Measurements from ENCODE around the gene KCNAB2. TPM values are rescaled to one million over a fixed set of nuclear protein-coding genes. Genes with fewer than 3 reads are reported as not detected.

KCNAB2 gene
- polyA plus RNA-seq, 1 of the 3 experiments (the other 2 are of a cell fraction), result 7.6 TPM

DNA sequence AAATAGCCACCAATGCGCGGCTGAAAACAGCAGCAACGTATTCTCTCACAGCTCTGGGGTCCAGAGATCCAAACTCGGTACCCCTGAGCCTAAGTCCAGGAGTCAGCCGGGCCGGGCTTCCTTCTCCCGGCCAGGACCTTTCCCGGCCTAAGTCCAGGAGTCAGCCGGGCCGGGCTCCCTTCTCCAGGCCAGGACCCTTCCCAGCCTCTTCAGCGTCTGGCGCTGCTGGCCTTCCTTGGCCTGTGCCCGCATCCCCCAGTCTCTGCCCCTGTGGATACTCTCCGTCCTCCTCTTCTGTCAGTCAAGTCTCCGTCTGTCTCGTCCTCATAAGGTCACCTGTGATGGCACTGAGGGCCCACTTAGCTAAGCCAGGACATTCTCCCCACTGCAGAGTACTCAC lies 32.2 kb downstream of the KCNAB2 start:
- Histone ChIP-seq H3K9ac (no peak overlapping the region), H3K36me3 (replicated peaks in 1 of 2; ENCODE audit: control insufficient read depth in 1 of 2, insufficient read depth in 2 of 2, low read length in 1 of 2) (no peaks in the 10 kb centered on the region), H3K4me2 (no peak overlapping the region), H3K4me3 (ENCODE audit: low read depth in 2 of 2, low read length in 1 of 2) (no peak overlapping the region), H3K79me2 (ENCODE audit: insufficient read depth) (no peaks in the 10 kb centered on the region), H3K9me3 (no peaks in the 10 kb centered on the region), H2AFZ (ENCODE audit: low read depth) (no peak overlapping the region), H4K20me1 (ENCODE audit: insufficient read depth) (no peaks in the 10 kb centered on the region), H3K27me3 (ENCODE audit: insufficient read depth) (no peaks in the 10 kb centered on the region), H3F3A (replicated peaks; ENCODE audit: insufficient read depth) (no peaks in the 10 kb centered on the region), H3K4me1 (ENCODE audit: control insufficient read depth in 1 of 2, insufficient read depth in 2 of 2, low read depth in 1 of 2, low read length in 1 of 2) (peaks cover 0 to 24% of the 10 kb centered on the region in 2 experiments; a peak in 1 of 4 replicates), H3K9me2 (no peaks in the 10 kb centered on the region), H3K27ac (ENCODE audit: low read depth in 2 of 2, low read length in 1 of 2) (no peak overlapping the region)
- POLR2A ChIA-PET, result interaction anchor here (0.6 kb wide), 1 partner anchor 430 kb away, joined by 3 read pairs; no protein-coding TSS in a partner anchor
- WGBS (ENCODE audit: low lambda C conversion rate), result 70% methylated on average over 14 of the region's 16 CpGs
- CTCF ChIA-PET, result interaction anchor here (1.7 to 2.2 kb wide), 2 partner anchors 25 to 94 kb away, joined by 4 to 7 read pairs; no protein-coding TSS in a partner anchor
- no peak for DNase-seq
- TF ChIP-seq FOXJ3 (CRISPR knock-in tag; IDR thresholded peaks at IDR 0.05), result no peak
- no peak for TF ChIP-seq TAF1 (IDR thresholded peaks at IDR 0.05; ENCODE audit: borderline replicate concordance, low read depth, low read length)
- no peak for TF ChIP-seq JUND (IDR thresholded peaks at IDR 0.05)

GRCh38 chr1:6080469-6080868 lies 34.8 kb downstream of the KCNAB2 start:
- no peak overlapping the region for H3K4me3 ChIP-seq (ENCODE audit: low read depth in 2 of 2, low read length in 1 of 2)
- no peaks in the 10 kb centered on the region for H3K27me3 ChIP-seq (ENCODE audit: insufficient read depth)
- no peak for TF ChIP-seq RFX5 (IDR thresholded peaks at IDR 0.05; ENCODE audit: low read length)
- TF ChIP-seq SMC3 (IDR thresholded peaks at IDR 0.05; ENCODE audit: low read depth, low read length), result peak; percentile 26; the same call in 1 of the 2 replicates
- no peak for TF ChIP-seq FOSL2 (IDR thresholded peaks at IDR 0.05; ENCODE audit: borderline replicate concordance, low read depth)
- peak; percentile 30; the same call in 1 of the 2 replicates for TF ChIP-seq MXI1 (IDR thresholded peaks at IDR 0.05; ENCODE audit: low read depth, low read length)
- TF ChIP-seq RAD21 (IDR thresholded peaks at IDR 0.05; ENCODE audit: low read length), result peak; percentile 42
- TF ChIP-seq EP300 (IDR thresholded peaks at IDR 0.05; ENCODE audit: borderline replicate concordance in 1 of 2, low read depth in 1 of 2, low read length in 1 of 2), result no peak
- TF ChIP-seq, protein P1, sequence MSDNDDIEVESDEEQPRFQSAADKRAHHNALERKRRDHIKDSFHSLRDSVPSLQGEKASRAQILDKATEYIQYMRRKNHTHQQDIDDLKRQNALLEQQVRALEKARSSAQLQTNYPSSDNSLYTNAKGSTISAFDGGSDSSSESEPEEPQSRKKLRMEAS (IDR thresholded peaks at IDR 0.05; ENCODE audit: low read depth), result no peak
- TF ChIP-seq, protein P2, sequence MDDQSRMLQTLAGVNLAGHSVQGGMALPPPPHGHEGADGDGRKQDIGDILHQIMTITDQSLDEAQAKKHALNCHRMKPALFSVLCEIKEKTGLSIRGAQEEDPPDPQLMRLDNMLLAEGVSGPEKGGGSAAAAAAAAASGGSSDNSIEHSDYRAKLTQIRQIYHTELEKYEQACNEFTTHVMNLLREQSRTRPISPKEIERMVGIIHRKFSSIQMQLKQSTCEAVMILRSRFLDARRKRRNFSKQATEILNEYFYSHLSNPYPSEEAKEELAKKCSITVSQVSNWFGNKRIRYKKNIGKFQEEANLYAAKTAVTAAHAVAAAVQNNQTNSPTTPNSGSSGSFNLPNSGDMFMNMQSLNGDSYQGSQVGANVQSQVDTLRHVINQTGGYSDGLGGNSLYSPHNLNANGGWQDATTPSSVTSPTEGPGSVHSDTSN (IDR thresholded peaks at IDR 0.05), result no peak
- no peak for TF ChIP-seq ELF1 (IDR thresholded peaks at IDR 0.05)
- 0 out of 2 replicates have a peak, but pooled peaks have one; percentile 25 for TF ChIP-seq CTCF (IDR thresholded peaks at IDR 0.05)
- no peak for TF ChIP-seq TEAD4 (IDR thresholded peaks at IDR 0.05; ENCODE audit: borderline replicate concordance, insufficient read depth)
- TF ChIP-seq, protein P3, sequence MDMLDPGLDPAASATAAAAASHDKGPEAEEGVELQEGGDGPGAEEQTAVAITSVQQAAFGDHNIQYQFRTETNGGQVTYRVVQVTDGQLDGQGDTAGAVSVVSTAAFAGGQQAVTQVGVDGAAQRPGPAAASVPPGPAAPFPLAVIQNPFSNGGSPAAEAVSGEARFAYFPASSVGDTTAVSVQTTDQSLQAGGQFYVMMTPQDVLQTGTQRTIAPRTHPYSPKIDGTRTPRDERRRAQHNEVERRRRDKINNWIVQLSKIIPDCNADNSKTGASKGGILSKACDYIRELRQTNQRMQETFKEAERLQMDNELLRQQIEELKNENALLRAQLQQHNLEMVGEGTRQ (IDR thresholded peaks at IDR 0.05; ENCODE audit: borderline replicate concordance, low read depth, low read length), result no peak
- TF ChIP-seq RCOR1 (IDR thresholded peaks at IDR 0.05; ENCODE audit: low read length), result no peak
- no peaks in the 10 kb centered on the region for H3K79me2 ChIP-seq (ENCODE audit: insufficient read depth)
- peaks cover 0 to 18% of the 10 kb centered on the region in 2 experiments; a peak in 1 of 4 replicates for H3K4me1 ChIP-seq (ENCODE audit: control insufficient read depth in 1 of 2, insufficient read depth in 2 of 2, low read depth in 1 of 2, low read length in 1 of 2)
- no peaks in the 10 kb centered on the region for H3K9me3 ChIP-seq
- ChIA-PET CTCF (interaction anchor here (0.8 to 5.8 kb wide), 10 partner anchors 9 to 129 kb away, joined by 3 to 47 read pairs (median 6); no protein-coding TSS in a partner anchor), POLR2A (no interaction called here)
- DNase-seq, result peak; percentile 70
- no peak overlapping the region for H3K27ac ChIP-seq (ENCODE audit: low read depth in 2 of 2, low read length in 1 of 2)
- no peaks in the 10 kb centered on the region for H3K9me2 ChIP-seq
- no peaks in the 10 kb centered on the region for H3F3A ChIP-seq (replicated peaks; ENCODE audit: insufficient read depth)
- no peaks in the 10 kb centered on the region for H3K36me3 ChIP-seq (replicated peaks in 1 of 2; ENCODE audit: control insufficient read depth in 1 of 2, insufficient read depth in 2 of 2, low read length in 1 of 2)
- H2AFZ ChIP-seq (ENCODE audit: low read depth), result no peak overlapping the region
- no peaks in the 10 kb centered on the region for H4K20me1 ChIP-seq (ENCODE audit: insufficient read depth)
- WGBS (ENCODE audit: low lambda C conversion rate), result 67% methylated on average over 7 of the region's 12 CpGs
- H3K9ac ChIP-seq, result no peak overlapping the region
- no peak overlapping the region for H3K4me2 ChIP-seq
